Brain pericyte (primary cell): ENCODE results near the gene MZT2A.
"Not testable (repeated sequence)": the region's sequence is repeated elsewhere in the genome, so short reads cannot be mapped to it uniquely, and the experiment has no call there.

Experiments used
- DNase-seq: peaks from one replicate; pipeline ENCODE4 v3.0.0-alpha.2; 2012; ENCODE audit warnings: low read depth, low spot score

Gene MZT2A

GRCh38 chr2:131492418-131493198 is 411 bp upstream of the MZT2A start:
- DNase-seq: peak; percentile 81

DNA sequence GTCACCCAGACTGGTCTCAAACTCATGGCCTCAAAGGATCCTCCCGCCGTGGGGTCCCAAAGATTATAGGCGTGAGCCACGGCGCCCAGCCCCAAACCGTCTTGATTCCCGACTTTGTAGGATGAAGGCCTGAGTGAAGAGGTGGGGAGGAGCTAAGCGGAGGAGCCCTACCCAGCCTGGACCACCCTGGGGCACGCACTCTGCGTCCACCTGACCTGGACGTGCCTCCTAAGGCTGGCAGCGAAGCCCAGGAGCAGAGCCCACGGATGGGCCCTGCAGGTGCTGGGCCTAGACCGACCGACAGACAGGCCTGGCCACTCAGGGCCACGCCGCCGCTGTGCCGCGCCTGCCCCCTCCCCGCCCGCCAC is 744 bp downstream of the MZT2A start:
- DNase-seq: not testable (repeated sequence)

DNA sequence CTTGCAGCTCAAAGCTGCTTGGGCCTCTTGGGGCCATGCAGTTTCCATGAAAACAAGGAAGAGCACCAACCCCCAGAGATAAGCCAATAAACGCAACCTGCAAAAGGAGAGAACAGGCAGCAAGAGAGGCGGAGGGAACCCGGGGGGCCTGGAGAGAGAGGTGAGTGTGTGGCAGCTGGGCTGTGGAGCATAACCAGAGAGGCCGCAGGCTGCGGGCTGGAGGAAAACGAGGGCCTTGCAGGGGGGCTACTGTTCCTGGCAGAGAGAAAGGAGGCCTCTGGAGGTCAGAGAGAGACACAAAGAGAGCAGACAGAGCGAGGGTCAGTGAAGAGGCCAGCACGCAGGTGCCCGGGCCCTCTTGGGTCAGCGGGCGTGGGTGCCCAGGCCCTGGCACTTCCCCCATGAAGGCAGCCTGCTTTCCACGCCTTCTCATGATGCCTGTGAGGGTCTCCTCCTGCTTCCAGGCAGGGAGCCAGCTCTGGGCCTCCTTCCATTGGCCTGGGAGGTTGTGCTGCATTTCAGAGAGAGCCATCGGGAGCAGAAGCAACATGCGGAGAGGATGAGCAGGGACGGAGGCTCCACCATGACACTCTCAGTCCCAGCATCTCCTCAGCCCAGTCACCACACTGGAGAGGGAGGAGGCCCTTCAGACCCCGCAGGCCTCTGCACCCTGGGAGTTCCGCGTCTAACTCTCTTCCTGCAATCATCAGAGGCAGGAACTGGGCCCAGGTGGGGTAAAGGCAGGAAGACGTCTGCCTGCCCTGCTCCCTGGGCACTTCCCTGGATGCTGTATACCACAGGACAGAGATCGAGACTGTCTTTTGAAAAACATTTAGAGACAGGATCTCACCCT is 1.4 kb downstream of the MZT2A start:
- DNase-seq: not testable (repeated sequence)

GRCh38 chr2:131488306-131489205 is 3.6 kb downstream of the MZT2A start:
- DNase-seq: no peak

DNA sequence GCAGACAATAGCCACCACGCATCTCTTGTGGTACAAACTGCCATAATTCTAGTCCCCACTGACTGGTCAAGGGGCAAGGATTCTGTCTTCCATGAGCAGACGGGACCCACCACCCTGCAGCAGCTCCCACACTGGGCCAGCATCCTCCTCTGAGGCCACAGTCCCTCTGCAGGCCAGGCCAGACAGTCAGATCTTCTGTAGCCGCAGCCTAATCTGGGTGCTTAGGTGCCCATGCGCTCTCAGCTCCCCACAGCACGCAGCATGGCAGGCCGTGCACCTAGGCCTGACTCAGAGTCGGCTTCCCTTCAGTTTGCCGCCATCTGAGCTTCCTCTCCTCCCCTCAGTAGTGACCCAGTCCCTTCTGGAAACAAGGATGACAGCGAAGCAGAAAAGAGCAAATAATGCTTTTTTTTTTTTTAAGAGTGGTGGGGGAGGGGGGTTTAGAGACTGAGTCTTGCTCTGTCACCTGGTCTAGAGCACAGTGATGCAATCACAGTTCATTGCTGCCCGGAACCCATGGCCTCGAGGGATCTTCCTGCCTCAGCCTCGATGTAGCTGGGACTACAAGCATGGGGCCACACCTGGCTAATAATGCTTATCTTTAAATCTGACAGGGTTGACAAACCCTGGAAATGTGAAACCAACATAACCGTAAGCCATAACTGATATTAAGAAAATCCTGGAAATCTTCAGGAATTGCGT is 5.8 kb downstream of the MZT2A start:
- not testable (repeated sequence) for DNase-seq

- DNase-seq: not testable (repeated sequence)
These were observed 7.2 kb downstream of the MZT2A start for GRCh38 chr2:131484906-131485460.

- not testable (repeated sequence) for DNase-seq
These were observed 8.0 kb downstream of the MZT2A start for GRCh38 chr2:131483981-131484820.

GRCh38 chr2:131482506-131483155 is 9.6 kb downstream of the MZT2A start:
- DNase-seq: not testable (repeated sequence)

GRCh38 chr2:131480351-131480750 is 11.8 kb downstream of the MZT2A start:
- DNase-seq: not testable (repeated sequence)

- DNase-seq: not testable (repeated sequence)
These were observed 13.2 kb downstream of the MZT2A start for GRCh38 chr2:131478850-131479461.

DNA sequence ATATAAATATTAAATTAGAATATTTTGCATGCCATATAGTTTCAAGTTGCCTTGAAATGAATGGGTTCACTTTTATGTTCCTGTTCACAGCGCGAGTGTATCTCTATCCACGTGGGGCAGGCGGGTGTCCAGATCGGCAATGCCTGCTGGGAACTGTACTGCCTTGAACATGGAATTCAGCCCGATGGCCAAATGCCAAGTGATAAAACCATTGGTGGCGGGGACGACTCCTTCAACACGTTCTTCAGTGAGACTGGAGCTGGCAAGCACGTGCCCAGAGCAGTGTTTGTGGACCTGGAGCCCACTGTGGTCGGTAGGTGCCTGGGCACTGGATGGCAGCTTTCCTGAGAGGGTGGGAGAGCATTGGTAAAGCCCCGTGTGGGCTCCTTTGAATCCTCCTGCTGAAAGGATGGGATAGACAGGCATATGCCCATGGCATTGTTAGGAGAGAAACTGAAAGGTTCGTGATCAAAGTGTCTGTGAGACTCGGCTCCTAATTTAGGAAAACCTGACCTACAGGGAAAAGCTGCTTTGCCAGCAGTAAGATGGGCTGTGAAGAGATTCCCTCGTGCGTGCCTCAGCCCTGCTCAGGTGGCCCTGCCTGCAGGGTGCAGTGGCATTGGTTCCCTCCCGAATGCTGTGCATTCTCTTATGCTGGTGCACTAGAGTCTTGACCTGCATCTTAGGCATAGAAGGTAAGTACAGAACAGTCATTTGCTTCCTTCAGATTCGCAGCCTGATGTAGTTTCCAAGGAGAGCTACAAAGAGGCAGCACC is 13.9 kb downstream of the MZT2A start:
- DNase-seq: not testable (repeated sequence)

DNA sequence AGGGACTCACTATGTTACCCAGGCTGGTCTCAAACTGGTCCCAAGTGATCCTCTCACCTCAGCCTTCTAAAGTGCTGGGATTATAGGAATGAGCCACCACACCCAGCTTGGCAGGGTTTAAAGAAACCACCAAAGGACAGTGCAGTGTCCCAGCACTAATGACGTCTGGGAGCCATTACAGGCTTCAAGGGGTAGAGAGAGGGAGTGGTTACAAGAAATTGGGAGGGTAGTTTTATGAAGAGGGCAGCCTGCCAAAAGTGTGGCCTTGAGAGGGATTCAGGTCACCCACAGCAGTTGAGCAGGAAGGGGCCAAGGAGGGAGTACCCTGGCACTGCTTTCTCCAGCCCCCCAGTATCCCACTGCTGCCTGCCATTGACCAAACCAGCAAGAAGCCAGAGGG is 15.0 kb downstream of the MZT2A start:
- DNase-seq: not testable (repeated sequence)

GRCh38 chr2:131476363-131476762 is 15.8 kb downstream of the MZT2A start:
- not testable (repeated sequence) for DNase-seq

- no peak for DNase-seq
These were observed 16.4 kb downstream of the MZT2A start, which contains the start of gene TUBA3D for GRCh38 chr2:131475831-131476230. Gene TUBA3D, plus strand, starts transcription at chr2:131476119. Its CDS starts 81 bp downstream, at chr2:131476200.

DNA sequence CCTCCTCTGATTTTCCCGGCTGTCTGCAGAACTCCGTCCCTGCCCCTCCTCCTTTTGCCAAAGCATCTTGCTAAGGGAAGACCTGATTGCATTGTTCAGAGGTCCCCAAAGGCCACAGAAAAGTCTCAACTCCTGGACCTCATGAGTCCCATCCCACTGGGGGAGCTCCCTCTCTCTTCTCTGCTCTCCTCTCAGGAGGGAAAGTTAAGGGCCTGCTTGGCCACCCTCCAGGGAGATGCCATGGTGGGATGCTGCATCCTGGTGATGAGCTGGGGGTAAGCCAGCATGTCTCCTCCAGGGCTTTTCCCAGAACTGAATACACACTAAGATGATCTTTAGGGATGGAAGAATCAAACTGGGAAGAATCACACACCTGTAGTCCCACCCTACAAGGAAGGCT is 18.9 kb downstream of the MZT2A start:
- not testable (repeated sequence) for DNase-seq

DNA sequence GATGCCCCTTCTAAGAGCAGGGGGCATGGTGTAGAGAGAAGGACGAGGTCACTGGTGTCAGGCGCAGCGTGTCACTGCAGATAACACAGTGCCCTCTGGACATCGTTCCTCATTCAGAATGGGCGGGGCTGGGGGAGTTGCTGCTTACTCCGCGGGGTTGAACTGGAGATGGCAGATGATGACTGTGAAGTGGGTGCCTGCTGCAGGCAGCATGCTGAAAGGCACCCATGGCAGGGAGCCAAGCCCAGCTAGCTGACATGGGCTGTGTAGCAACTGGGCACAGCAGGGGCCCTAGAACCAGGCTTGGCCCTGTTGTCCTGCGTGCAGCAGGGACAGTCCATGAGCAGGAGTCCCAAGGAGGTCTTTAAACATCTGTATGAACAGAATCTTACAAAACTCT is 20.6 kb downstream of the MZT2A start:
- DNase-seq: not testable (repeated sequence)

DNA sequence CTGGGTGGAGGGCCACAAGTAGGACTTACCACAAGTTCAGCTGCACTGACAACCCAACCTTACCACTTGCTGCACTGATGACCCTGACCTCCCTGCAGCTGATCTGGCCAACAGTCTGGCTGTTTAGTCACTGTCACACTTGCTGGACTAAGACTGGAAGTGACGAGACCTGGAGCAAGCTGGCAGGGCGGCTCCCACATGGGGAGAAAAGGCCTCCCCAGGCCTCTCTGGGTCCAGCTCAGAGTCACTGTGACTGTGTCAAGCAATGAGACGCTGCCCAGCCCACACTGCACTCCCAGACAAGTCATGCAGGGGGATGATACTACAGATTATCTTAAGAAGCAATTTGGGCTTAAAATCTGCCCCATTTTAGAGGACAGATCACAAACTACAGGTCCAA is 21.3 kb downstream of the MZT2A start:
- DNase-seq: not testable (repeated sequence)

DNA sequence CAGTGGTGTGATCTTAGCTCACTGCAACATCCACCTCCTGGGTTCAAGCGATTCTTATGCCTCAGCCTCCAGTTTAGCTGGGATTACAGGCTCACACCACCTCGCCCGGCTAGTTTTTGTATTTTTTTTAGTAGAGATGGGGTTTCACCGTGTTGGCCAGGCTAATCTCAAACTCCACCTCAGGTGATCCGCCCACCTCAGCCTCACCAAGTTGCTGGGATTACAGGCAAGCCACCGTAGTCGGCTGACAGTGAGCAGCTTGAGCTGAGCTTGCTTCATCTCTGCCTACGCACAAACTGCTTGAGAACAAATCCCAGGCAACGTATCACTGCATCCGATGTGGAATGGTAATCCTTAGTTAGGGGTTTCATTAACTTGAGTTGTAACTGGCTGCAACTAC is 24.5 kb downstream of the MZT2A start:
- DNase-seq: not testable (repeated sequence)
